Measurements from ENCODE around the gene TM9SF1.

DNA sequence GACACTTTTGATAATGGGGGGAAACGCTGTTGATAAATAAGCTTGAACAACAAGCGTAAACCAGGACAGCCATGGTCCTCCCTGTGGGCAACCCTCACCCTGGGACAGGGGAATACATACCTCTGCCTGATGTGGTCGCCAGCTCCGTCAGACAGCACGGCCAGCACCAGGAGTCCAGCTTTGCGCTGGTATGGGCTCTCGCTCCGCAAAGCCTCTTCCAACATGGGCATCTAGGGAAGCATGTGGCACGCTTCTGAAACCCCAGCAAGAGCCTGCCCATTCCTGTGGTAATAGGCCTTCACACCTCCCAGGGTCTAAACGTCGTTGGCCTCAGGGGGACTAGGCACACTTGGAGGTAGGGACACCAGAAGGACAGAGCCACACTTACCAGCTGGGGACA, 9.5 kb downstream of the TM9SF1 start:
- TF ChIP-seq GATA3 (IDR thresholded peaks at IDR 0.05; ENCODE audit: low read depth, low read length) (no peak), GATA2 (IDR thresholded peaks at IDR 0.05; ENCODE audit: low read depth, low read length) (no peak)
